Fibroblast of villous mesenchyme (primary cell): Measurements from ENCODE around the gene CPM. TPM values are rescaled to one million over a fixed set of nuclear protein-coding genes. Genes with fewer than 3 reads are reported as not detected.

ENCODE experiments used
- DNase-seq: peaks from one replicate; pipeline ENCODE4 v3.0.0-alpha.2; 2010; ENCODE audit warnings: low read depth
- H3K4me3 ChIP-seq: 2 replicates; pipeline ENCODE4 v1.5.1; 2011; ENCODE audit warnings: low read depth, mild to moderate bottlenecking, low read length
- total RNA-seq: library from RNA; depleted of rRNA; stranded (reverse); fragments of >200 nt; gene quantifications from 2 replicates; pipeline ENCODE4 v1.2.3, GENCODE V29; 2012
- TF ChIP-seq, protein P1 (sequence below): IDR thresholded peaks from 2 replicates; pipeline ENCODE4 v1.5.1; 2012; ENCODE audit warnings: low read depth, mild to moderate bottlenecking, low read length; ENCODE audit not compliant: insufficient read depth

Gene CPM
- total RNA-seq, 1 donor = 23.3 TPM

DNA sequence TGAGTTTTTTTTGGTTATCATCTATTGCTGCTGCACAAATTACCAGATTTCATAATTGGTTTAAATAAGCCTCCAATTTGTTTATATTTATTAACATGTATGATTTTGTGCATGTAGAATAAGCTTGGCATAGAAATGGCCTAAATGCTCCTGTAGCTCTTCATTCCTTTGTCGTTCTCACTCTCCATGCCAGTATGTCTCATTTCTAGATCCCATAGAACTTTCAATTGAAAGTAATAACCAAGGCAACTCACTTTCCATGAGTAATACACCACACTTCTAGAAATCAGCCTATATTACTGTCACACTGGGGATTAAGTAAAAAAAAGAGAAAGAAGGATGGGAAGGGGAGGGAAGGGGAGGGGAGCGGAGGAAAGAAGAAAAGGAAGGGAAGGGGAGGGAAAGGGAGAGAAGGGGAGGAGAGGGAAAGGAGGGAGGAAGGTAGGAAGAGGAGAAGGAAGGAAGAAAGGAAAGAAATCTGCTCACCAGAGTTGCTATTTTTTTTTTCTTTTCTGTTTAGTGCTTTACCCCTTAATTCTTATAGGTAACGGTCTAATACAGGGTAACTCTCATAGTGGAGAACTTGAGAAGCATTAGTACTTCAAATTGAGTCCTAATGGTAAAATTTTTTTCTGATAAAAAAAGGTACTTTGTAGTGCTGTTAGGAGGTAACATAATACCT is 79.4 kb downstream of the CPM start:
- H3K4me3 ChIP-seq = no peak overlapping the region
- TF ChIP-seq, protein P1, sequence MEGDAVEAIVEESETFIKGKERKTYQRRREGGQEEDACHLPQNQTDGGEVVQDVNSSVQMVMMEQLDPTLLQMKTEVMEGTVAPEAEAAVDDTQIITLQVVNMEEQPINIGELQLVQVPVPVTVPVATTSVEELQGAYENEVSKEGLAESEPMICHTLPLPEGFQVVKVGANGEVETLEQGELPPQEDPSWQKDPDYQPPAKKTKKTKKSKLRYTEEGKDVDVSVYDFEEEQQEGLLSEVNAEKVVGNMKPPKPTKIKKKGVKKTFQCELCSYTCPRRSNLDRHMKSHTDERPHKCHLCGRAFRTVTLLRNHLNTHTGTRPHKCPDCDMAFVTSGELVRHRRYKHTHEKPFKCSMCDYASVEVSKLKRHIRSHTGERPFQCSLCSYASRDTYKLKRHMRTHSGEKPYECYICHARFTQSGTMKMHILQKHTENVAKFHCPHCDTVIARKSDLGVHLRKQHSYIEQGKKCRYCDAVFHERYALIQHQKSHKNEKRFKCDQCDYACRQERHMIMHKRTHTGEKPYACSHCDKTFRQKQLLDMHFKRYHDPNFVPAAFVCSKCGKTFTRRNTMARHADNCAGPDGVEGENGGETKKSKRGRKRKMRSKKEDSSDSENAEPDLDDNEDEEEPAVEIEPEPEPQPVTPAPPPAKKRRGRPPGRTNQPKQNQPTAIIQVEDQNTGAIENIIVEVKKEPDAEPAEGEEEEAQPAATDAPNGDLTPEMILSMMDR = no peak
- no peak for DNase-seq

- DNase-seq = no peak
- no peak overlapping the region for H3K4me3 ChIP-seq
- TF ChIP-seq, protein P1 = no peak
Observed at GRCh38 chr12:68851592-68852306, 81.2 kb downstream of the CPM start.

- TF ChIP-seq, protein P1 = no peak
- no peak for DNase-seq
- H3K4me3 ChIP-seq = no peak overlapping the region
Observed at GRCh38 chr12:68850390-68850789, 82.6 kb downstream of the CPM start.

DNA sequence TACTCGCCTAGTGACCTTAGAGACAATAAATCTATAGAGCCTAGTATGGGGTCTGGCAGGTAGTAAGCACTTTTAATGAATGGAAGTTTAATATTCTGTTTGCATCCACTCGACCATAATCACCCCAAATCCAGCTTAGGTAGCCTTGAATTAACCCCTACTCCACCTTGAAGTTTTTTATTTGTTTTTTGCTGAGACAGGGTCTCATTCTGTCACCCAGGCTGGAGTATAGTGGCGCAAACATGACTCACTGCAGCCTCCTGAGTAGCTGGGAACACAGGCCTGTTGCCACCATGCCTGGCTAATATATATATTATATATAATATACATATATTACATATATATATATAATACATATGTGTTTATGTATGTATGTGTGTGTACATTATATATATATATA is 86.2 kb downstream of the CPM start:
- DNase-seq = no peak
- H3K4me3 ChIP-seq = no peak overlapping the region
- TF ChIP-seq, protein P1 = no peak

DNA sequence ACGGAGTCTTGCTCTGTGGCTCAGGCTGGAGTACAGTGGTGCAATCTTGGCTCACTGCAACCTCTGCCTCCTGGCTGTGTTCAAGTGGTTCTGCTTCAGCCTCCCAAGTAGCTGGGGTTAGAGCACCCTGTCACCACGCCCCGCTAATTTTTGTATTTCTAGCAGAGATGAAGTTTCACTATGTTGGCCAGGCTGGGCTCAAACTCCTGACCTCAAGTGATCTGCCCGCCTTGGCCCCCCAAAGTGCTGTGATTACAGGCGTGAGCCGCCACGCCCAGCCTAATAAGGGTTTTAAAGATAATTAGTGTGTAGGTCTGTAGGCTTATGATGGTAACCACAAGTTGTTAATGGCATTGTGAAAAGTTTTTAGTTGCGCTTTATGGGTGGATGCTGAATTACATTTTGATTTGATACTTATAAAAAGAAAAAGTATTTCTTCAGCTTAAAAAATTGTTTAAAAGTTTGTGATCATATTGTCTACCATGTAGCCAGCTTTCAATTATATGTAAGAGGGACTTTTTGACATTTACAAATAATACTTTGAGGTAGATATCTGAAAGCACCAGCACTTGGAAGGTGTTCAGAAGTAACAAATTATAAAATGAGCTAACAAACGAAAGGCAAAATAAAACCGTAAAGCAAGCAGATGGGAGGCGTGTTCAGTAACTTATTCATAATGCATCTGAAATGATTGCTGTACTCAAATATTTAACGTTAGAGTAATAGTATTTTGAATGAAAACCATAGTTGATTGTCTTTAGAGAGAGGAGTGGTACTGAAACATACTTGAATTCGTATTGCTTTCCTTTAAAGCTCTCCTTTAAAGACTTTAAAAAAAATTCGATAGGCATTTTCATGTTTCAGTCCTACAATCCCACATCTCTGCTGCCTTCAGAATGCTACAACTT is 87.9 kb downstream of the CPM start:
- H3K4me3 ChIP-seq = no peak overlapping the region
- TF ChIP-seq, protein P1 = no peak
- no peak for DNase-seq

DNA sequence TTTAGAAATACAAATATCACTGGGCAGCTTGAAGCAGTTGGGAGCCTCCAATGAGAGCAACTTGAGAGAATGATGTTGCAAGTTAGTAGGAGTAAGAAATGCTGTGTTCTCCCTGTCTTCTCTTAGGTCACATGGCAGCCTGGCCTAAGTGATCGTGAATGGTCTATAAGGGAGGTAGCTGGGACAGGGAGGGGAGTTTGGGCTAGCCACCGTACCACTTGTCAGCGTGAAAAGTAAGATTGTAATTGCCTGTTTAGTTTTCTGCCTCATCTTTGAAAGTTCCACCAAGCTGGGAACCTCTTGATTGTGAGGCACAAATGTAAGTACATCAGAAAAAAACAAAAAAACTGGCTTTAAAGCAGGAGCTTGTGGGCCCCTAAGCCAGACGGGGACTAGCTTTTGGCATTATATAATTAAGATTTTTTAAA is 88.6 kb downstream of the CPM start:
- DNase-seq = no peak
- no peak overlapping the region for H3K4me3 ChIP-seq
- TF ChIP-seq, protein P1 = no peak
